ENCODE results near the gene ZDHHC22.
"Not testable (repeated sequence)": the region's sequence is repeated elsewhere in the genome, so short reads cannot be mapped to it uniquely, and the experiment has no call there.

ZDHHC22 gene

GRCh38 chr14:77180726-77181602, 39.4 kb upstream of the ZDHHC22 start:
- Histone ChIP-seq H3K27me3 (replicated peaks; ENCODE audit: control insufficient read depth, insufficient read depth, low read length, poor library complexity, severe bottlenecking) (peaks cover 18% of the 10 kb centered on the region), H3K4me1 (ENCODE audit: control insufficient read depth, insufficient read depth, low read length, poor library complexity, severe bottlenecking) (peaks cover 15% of the 10 kb centered on the region), H3K9me3 (ENCODE audit: control insufficient read depth, low read length) (no peaks in the 10 kb centered on the region), H3K4me3 (ENCODE audit: insufficient read depth, low read depth, low read length, poor library complexity, severe bottlenecking) (peak overlapping the region; percentile 78), H3K27ac (ENCODE audit: insufficient read depth, low read length, poor library complexity, severe bottlenecking) (no peak overlapping the region), H3K36me3 (ENCODE audit: control insufficient read depth, insufficient read depth, low read length) (no peaks in the 10 kb centered on the region)
- DNase-seq, result no peak

- peaks cover 12% of the 10 kb centered on the region for H3K27me3 ChIP-seq (replicated peaks; ENCODE audit: control insufficient read depth, insufficient read depth, low read length, poor library complexity, severe bottlenecking)
- no peak overlapping the region for H3K4me3 ChIP-seq (ENCODE audit: insufficient read depth, low read depth, low read length, poor library complexity, severe bottlenecking)
Measured at GRCh38 chr14:77178656-77179055, 37.1 kb upstream of the ZDHHC22 start.

GRCh38 chr14:77177702-77178101, 36.1 kb upstream of the ZDHHC22 start:
- H3K27me3 ChIP-seq (replicated peaks; ENCODE audit: control insufficient read depth, insufficient read depth, low read length, poor library complexity, severe bottlenecking), result peaks cover 5% of the 10 kb centered on the region
- no peak overlapping the region for H3K27ac ChIP-seq (ENCODE audit: insufficient read depth, low read length, poor library complexity, severe bottlenecking)
- no peaks in the 10 kb centered on the region for H3K36me3 ChIP-seq (ENCODE audit: control insufficient read depth, insufficient read depth, low read length)
- no peak for DNase-seq
- peaks cover 14% of the 10 kb centered on the region for H3K4me1 ChIP-seq (ENCODE audit: control insufficient read depth, insufficient read depth, low read length, poor library complexity, severe bottlenecking)
- H3K4me3 ChIP-seq (ENCODE audit: insufficient read depth, low read depth, low read length, poor library complexity, severe bottlenecking), result no peak overlapping the region
- H3K9me3 ChIP-seq (ENCODE audit: control insufficient read depth, low read length), result no peaks in the 10 kb centered on the region

More at GRCh38 chr14:77178656-77179055, 37.1 kb upstream of the ZDHHC22 start:
- H3K27ac ChIP-seq (ENCODE audit: insufficient read depth, low read length, poor library complexity, severe bottlenecking), result no peak overlapping the region
- H3K9me3 ChIP-seq (ENCODE audit: control insufficient read depth, low read length), result no peaks in the 10 kb centered on the region
- H3K36me3 ChIP-seq (ENCODE audit: control insufficient read depth, insufficient read depth, low read length), result no peaks in the 10 kb centered on the region
- no peak for DNase-seq
- H3K4me1 ChIP-seq (ENCODE audit: control insufficient read depth, insufficient read depth, low read length, poor library complexity, severe bottlenecking), result peaks cover 15% of the 10 kb centered on the region

GRCh38 chr14:77175843-77176242, 34.3 kb upstream of the ZDHHC22 start:
- no peak for DNase-seq
- no peak overlapping the region for H3K4me3 ChIP-seq (ENCODE audit: insufficient read depth, low read depth, low read length, poor library complexity, severe bottlenecking)
- H3K9me3 ChIP-seq (ENCODE audit: control insufficient read depth, low read length), result no peaks in the 10 kb centered on the region
- H3K27ac ChIP-seq (ENCODE audit: insufficient read depth, low read length, poor library complexity, severe bottlenecking), result no peak overlapping the region
- no peaks in the 10 kb centered on the region for H3K27me3 ChIP-seq (replicated peaks; ENCODE audit: control insufficient read depth, insufficient read depth, low read length, poor library complexity, severe bottlenecking)
- no peaks in the 10 kb centered on the region for H3K36me3 ChIP-seq (ENCODE audit: control insufficient read depth, insufficient read depth, low read length)
- no peaks in the 10 kb centered on the region for H3K4me1 ChIP-seq (ENCODE audit: control insufficient read depth, insufficient read depth, low read length, poor library complexity, severe bottlenecking)

- not testable (repeated sequence) for H3K27ac ChIP-seq (ENCODE audit: insufficient read depth, low read length, poor library complexity, severe bottlenecking); H3K36me3 ChIP-seq (ENCODE audit: control insufficient read depth, insufficient read depth, low read length); H3K4me1 ChIP-seq (ENCODE audit: control insufficient read depth, insufficient read depth, low read length, poor library complexity, severe bottlenecking); H3K9me3 ChIP-seq (ENCODE audit: control insufficient read depth, low read length); H3K4me3 ChIP-seq (ENCODE audit: insufficient read depth, low read depth, low read length, poor library complexity, severe bottlenecking); DNase-seq; H3K27me3 ChIP-seq (replicated peaks; ENCODE audit: control insufficient read depth, insufficient read depth, low read length, poor library complexity, severe bottlenecking)
Measured at GRCh38 chr14:77173911-77174617, 32.5 kb upstream of the ZDHHC22 start.

GRCh38 chr14:77172916-77173315, 31.3 kb upstream of the ZDHHC22 start:
- Histone ChIP-seq H3K4me1 (ENCODE audit: control insufficient read depth, insufficient read depth, low read length, poor library complexity, severe bottlenecking) (no peaks in the 10 kb centered on the region), H3K27me3 (replicated peaks; ENCODE audit: control insufficient read depth, insufficient read depth, low read length, poor library complexity, severe bottlenecking) (no peaks in the 10 kb centered on the region), H3K36me3 (ENCODE audit: control insufficient read depth, insufficient read depth, low read length) (no peaks in the 10 kb centered on the region), H3K4me3 (ENCODE audit: insufficient read depth, low read depth, low read length, poor library complexity, severe bottlenecking) (no peak overlapping the region), H3K9me3 (ENCODE audit: control insufficient read depth, low read length) (no peaks in the 10 kb centered on the region), H3K27ac (ENCODE audit: insufficient read depth, low read length, poor library complexity, severe bottlenecking) (no peak overlapping the region)
- no peak for DNase-seq

GRCh38 chr14:77170045-77170444, 28.5 kb upstream of the ZDHHC22 start:
- no peaks in the 10 kb centered on the region for H3K9me3 ChIP-seq (ENCODE audit: control insufficient read depth, low read length)
- H3K4me3 ChIP-seq (ENCODE audit: insufficient read depth, low read depth, low read length, poor library complexity, severe bottlenecking), result no peak overlapping the region
- H3K27me3 ChIP-seq (replicated peaks; ENCODE audit: control insufficient read depth, insufficient read depth, low read length, poor library complexity, severe bottlenecking), result no peaks in the 10 kb centered on the region
- H3K4me1 ChIP-seq (ENCODE audit: control insufficient read depth, insufficient read depth, low read length, poor library complexity, severe bottlenecking), result no peaks in the 10 kb centered on the region
- DNase-seq, result no peak
- H3K36me3 ChIP-seq (ENCODE audit: control insufficient read depth, insufficient read depth, low read length), result no peaks in the 10 kb centered on the region
- H3K27ac ChIP-seq (ENCODE audit: insufficient read depth, low read length, poor library complexity, severe bottlenecking), result no peak overlapping the region

GRCh38 chr14:77161011-77161410, 19.4 kb upstream of the ZDHHC22 start:
- Histone ChIP-seq H3K4me3 (ENCODE audit: insufficient read depth, low read depth, low read length, poor library complexity, severe bottlenecking) (no peak overlapping the region), H3K4me1 (ENCODE audit: control insufficient read depth, insufficient read depth, low read length, poor library complexity, severe bottlenecking) (no peaks in the 10 kb centered on the region), H3K27ac (ENCODE audit: insufficient read depth, low read length, poor library complexity, severe bottlenecking) (no peak overlapping the region), H3K27me3 (replicated peaks; ENCODE audit: control insufficient read depth, insufficient read depth, low read length, poor library complexity, severe bottlenecking) (peaks cover 4% of the 10 kb centered on the region), H3K9me3 (ENCODE audit: control insufficient read depth, low read length) (no peaks in the 10 kb centered on the region), H3K36me3 (ENCODE audit: control insufficient read depth, insufficient read depth, low read length) (no peaks in the 10 kb centered on the region)
- no peak for DNase-seq

- Histone ChIP-seq H3K4me3 (ENCODE audit: insufficient read depth, low read depth, low read length, poor library complexity, severe bottlenecking) (no peak overlapping the region), H3K36me3 (ENCODE audit: control insufficient read depth, insufficient read depth, low read length) (no peaks in the 10 kb centered on the region), H3K27me3 (replicated peaks; ENCODE audit: control insufficient read depth, insufficient read depth, low read length, poor library complexity, severe bottlenecking) (peaks cover 4% of the 10 kb centered on the region), H3K9me3 (ENCODE audit: control insufficient read depth, low read length) (no peaks in the 10 kb centered on the region), H3K27ac (ENCODE audit: insufficient read depth, low read length, poor library complexity, severe bottlenecking) (no peak overlapping the region), H3K4me1 (ENCODE audit: control insufficient read depth, insufficient read depth, low read length, poor library complexity, severe bottlenecking) (no peaks in the 10 kb centered on the region)
- DNase-seq, result no peak
Measured at GRCh38 chr14:77158882-77159255, 17.3 kb upstream of the ZDHHC22 start.

GRCh38 chr14:77158175-77158881, 16.7 kb upstream of the ZDHHC22 start:
- H3K36me3 ChIP-seq (ENCODE audit: control insufficient read depth, insufficient read depth, low read length), result no peaks in the 10 kb centered on the region
- DNase-seq, result no peak
- H3K9me3 ChIP-seq (ENCODE audit: control insufficient read depth, low read length), result no peaks in the 10 kb centered on the region
- H3K4me1 ChIP-seq (ENCODE audit: control insufficient read depth, insufficient read depth, low read length, poor library complexity, severe bottlenecking), result no peaks in the 10 kb centered on the region
- H3K27me3 ChIP-seq (replicated peaks; ENCODE audit: control insufficient read depth, insufficient read depth, low read length, poor library complexity, severe bottlenecking), result peaks cover 4% of the 10 kb centered on the region
- no peak overlapping the region for H3K4me3 ChIP-seq (ENCODE audit: insufficient read depth, low read depth, low read length, poor library complexity, severe bottlenecking)
- no peak overlapping the region for H3K27ac ChIP-seq (ENCODE audit: insufficient read depth, low read length, poor library complexity, severe bottlenecking)
